HUES6 (cell line): Measurements from ENCODE around the gene PANK4.

Source experiments
- H3K27ac ChIP-seq: 2 replicates; pipeline ENCODE4 v1.7.0; 2013; ENCODE audit warnings: low read depth, mild to moderate bottlenecking, low read length, inconsistent platforms
- H3K27me3 ChIP-seq: 2 replicates; pipeline ENCODE4 v1.6.1; 2013; ENCODE audit warnings: low read length; ENCODE audit not compliant: control insufficient read depth, insufficient read depth
- H3K36me3 ChIP-seq: 2 replicates; pipeline ENCODE4 v1.6.1; 2013; ENCODE audit warnings: low read length; ENCODE audit not compliant: control insufficient read depth, insufficient read depth
- H3K4me1 ChIP-seq: 2 replicates; pipeline ENCODE4 v1.6.1; 2013; ENCODE audit warnings: low read length; ENCODE audit not compliant: control insufficient read depth, insufficient read depth
- H3K4me3 ChIP-seq: 2 replicates; pipeline ENCODE4 v1.5.1; 2013; ENCODE audit warnings: low read depth, low read length
- H3K9ac ChIP-seq: one replicate; pipeline ENCODE4 v1.6.1; 2013; ENCODE audit warnings: mild to moderate bottlenecking, low read length
- H3K9me3 ChIP-seq: 2 replicates; pipeline ENCODE4 v1.6.1; 2013; ENCODE audit warnings: low read depth, low read length; ENCODE audit not compliant: control insufficient read depth, insufficient read depth

PANK4 gene

DNA sequence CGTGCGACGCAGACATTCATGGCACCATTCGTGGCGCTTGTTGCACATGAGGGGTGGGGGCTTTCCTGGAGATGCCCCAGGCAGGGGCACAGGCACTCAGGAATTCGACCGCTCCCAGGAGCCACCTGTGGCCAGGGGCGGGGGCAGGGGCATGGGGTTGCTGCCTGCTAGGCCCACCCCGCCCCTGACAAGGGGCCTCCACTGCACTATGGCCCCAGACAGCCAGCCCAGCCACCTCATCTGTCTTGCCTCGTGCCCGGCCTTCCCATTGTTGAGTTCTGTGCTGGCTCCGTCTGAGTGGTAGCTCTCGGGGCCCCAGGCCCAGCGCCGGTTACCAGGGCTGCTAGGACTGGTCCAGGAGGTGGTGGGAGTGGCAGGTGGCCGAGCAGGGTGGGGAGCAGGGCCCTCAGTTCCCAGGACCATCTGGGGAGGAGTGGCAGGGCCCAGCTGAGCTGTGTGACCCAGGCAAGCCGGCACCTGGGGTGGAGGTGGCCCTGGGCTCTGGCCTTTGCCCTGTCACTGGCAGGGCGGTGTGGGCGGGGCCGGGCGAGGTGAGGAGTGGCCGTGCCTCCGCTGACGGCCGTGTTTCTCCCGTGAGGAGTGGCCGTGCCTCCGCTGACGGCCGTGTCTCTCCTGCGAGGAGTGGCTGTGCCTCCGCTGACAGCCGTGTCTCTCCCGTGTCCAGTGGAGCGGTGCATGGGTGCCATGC lies 48.5 kb downstream of the PANK4 start:
- Histone ChIP-seq H3K27ac (no peak overlapping the region), H3K27me3 (no peaks in the 10 kb centered on the region; the same call in 1 of the 2 replicates), H3K4me3 (no peak overlapping the region)

DNA sequence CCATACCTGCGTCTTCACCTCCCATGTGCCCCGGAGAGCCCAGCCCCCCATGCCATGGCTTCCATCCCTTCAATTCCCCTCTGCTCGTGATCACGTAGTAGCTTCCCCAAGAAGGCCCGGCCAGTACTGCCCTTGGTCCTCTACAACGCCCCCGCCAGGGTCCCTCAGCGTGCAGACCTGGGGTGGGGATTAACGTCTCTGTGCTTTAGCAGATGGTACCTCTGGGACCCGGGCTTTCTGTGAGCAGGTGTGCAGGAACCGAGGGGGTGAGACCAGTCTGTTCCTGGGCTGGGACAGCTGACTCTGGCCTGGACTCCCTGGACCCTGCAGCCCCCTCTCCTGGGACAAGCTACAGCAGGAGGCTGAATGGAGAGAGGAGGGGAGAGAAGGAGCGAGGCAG lies 49.1 kb downstream of the PANK4 start:
- H3K36me3 ChIP-seq, result no peaks in the 10 kb centered on the region
- no peaks in the 10 kb centered on the region; the same call in 1 of the 2 replicates for H3K27me3 ChIP-seq
- peaks cover 9% of the 10 kb centered on the region; the same call in 1 of the 2 replicates for H3K4me1 ChIP-seq
- H3K27ac ChIP-seq, result no peak overlapping the region
- H3K9me3 ChIP-seq, result no peaks in the 10 kb centered on the region
- no peak overlapping the region for H3K9ac ChIP-seq
- H3K4me3 ChIP-seq, result no peak overlapping the region

More for the DNA sequence above, 48.5 kb downstream of the PANK4 start:
- Histone ChIP-seq H3K4me1 (peaks cover 9% of the 10 kb centered on the region; the same call in 1 of the 2 replicates), H3K36me3 (no peaks in the 10 kb centered on the region), H3K9ac (no peak overlapping the region), H3K9me3 (no peaks in the 10 kb centered on the region)

DNA sequence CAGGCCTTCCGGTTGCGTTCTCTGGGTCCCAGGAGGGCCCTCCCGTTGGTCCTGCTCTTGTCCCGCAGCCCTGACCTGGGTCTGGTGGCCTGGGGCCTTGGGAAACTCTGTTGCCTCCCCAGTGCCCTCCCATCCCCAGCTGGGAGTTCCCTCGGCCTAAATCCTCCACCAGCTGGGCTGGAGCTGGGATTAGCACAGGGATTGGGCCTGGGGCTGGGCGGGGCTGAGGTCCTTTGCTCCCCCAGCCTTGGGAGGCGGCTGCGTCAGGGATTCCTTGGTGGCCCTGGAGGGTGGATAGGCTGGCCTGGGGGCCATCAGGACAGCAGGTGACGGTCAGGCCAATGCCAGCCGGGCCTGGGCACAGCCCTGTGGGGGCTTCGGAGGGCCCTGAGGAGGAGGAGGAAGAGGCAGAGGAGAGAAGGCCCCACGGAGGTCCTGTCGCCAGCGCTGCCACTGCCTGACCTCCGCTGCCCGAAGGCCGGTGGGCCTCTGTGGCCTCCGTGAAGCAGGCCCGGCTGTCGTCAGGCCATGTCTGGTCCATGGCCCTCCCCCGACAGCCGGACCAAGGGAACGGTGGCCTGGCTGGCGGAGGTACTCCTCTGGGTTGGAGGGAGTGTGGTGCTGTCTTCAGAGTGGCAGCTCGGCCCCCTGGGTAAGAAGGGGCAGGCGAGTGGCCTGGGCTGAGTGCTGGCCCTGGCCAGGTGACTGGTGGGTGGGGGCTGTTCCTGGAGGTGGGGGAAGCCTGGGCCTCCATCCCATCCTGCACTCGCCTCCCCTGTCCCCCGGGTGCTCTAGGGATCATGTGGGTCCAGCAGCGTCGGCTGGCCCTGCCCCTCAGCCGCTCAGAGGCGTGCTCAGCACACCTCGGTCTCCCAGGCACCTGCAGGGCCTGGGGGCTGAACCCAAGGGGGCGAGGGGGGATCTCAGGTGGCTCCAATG lies 50.1 kb downstream of the PANK4 start, which contains the start of gene PLCH2:
TSS of gene PLCH2 (plus strand) at position 229 of the 939 bp plus-strand sequence. CDS start at position 529, 300 bp downstream.
- H3K4me3 ChIP-seq, result no peak within 1 kb of the TSS
- no peak within 1 kb of the TSS for H3K27ac ChIP-seq
- no peaks in the 10 kb centered on the region for H3K9me3 ChIP-seq
- H3K27me3 ChIP-seq, result no peaks in the 10 kb centered on the region; the same call in 1 of the 2 replicates
- no peaks in the 10 kb centered on the region for H3K36me3 ChIP-seq
- peaks cover 9% of the 10 kb centered on the region; the same call in 1 of the 2 replicates for H3K4me1 ChIP-seq
- H3K9ac ChIP-seq, result peak within 1 kb of the TSS; percentile 19

DNA sequence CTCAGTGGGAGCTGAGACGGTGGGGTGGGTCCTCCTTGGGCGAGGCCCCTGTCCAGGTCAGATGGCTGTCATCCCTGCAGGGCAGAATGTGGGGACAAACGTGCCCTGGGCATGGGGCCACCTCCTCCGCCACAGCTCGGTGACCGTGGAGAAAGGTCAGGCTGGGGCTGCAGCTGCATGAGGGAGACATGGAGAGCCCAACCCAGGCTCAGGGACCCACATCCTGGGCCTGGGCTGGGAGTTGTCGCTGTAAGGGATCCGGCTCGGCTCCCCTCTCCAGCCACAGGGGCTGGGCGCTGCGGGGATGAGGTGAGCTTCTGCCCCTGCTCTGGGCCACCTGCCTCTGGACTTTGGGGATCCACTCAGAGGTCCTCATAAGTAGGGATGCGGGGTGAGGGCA lies 50.8 kb downstream of the PANK4 start:
- no peaks in the 10 kb centered on the region for H3K36me3 ChIP-seq
- H3K27me3 ChIP-seq, result no peaks in the 10 kb centered on the region; the same call in 1 of the 2 replicates
- H3K9me3 ChIP-seq, result no peaks in the 10 kb centered on the region
- H3K4me3 ChIP-seq, result no peak overlapping the region
- peak overlapping the region; percentile 19 for H3K9ac ChIP-seq
- no peak overlapping the region for H3K27ac ChIP-seq
- peaks cover 9% of the 10 kb centered on the region; the same call in 1 of the 2 replicates for H3K4me1 ChIP-seq

DNA sequence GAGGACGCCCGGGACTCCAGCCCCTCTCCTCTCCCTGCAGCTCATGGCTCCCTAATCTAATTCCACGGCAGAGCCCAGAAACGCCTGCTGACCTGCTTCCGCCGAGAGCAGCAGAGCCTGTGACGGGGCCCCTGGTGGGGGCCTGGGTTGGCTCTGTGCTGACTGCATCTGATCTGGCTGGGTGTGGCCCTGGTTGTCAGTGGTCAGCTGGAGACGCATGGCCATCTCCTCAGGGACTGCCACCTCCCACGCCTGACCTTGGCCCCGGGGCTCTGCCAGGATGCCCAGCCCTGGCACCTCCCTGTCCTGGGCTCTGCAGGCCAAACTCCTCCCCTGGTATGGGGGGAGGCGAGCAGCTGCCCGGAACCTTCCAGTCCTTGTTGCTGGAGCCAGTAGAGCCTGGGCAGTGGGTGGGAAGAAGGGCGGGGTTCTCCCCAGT lies 51.4 kb downstream of the PANK4 start:
- Histone ChIP-seq H3K36me3 (no peaks in the 10 kb centered on the region), H3K9me3 (no peaks in the 10 kb centered on the region), H3K27ac (no peak overlapping the region), H3K27me3 (no peaks in the 10 kb centered on the region; the same call in 1 of the 2 replicates), H3K4me3 (no peak overlapping the region), H3K4me1 (peaks cover 9% of the 10 kb centered on the region; the same call in 1 of the 2 replicates), H3K9ac (no peak overlapping the region)

DNA sequence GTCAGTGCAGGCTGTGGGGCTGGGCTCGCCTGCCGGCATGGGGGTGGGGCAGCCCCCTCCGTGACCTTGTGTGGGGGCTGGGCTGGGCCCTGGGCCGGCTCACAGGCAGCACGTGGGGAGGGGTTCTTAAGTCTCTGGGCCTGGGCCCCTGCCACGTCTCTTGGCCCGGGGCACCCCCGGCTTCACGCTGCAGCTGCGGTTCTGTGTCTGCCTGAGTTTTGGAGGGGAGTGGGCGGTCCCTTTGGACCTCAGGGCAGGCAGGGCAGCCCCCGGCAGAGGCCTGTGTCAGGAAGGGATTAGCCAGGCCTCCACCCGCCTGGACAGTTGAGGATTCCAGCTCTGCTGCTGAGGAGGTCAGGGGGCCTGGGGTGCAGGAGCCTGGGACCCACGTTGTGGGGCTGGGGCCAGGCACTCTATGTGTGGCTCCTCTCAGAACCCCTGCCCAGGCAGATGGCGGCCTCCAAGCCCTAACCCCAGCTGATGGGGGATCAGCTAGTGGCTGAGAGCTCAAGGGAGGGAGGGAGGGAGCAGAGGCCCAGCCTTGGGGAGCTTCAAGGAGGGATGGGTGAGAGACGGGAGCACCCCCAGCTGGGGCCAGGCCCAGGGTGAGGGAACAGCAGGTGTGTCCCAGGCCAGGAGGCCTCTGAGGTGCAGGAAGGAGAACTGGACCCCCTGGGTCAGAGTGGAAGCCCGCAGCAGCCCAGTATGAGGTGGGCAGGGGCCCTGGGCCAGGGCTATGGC lies 52.1 kb downstream of the PANK4 start:
- peak overlapping the region; percentile 62; the same call in 1 of the 2 replicates for H3K27ac ChIP-seq

DNA sequence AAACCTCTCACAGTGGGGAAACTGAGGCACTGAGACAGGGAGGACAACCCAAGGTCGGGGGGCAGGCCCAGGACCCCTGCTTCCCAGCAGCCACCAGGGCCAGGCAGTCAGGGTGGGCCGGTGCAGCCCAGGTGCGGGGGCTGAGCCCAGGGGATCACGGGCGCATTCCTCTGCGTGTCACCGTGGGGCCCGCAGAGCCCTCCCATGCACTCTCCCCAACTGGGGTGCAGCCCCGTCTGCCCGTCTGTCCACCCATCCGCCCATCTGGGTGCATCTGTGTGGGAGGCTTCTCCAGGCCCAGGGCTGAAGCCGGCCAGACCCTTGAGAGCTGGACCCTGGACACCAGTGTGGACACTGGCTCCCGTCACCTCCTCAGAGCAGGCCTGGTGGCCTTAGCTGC lies 53.2 kb downstream of the PANK4 start:
- Histone ChIP-seq H3K4me3 (no peak overlapping the region), H3K27ac (no peak overlapping the region), H3K9me3 (no peaks in the 10 kb centered on the region), H3K27me3 (peaks cover 11% of the 10 kb centered on the region), H3K9ac (no peak overlapping the region), H3K36me3 (no peaks in the 10 kb centered on the region), H3K4me1 (peaks cover 11% of the 10 kb centered on the region; the same call in 1 of the 2 replicates)

More for the DNA sequence above, 52.1 kb downstream of the PANK4 start:
- H3K9ac ChIP-seq, result no peak overlapping the region
- peaks cover 9% of the 10 kb centered on the region; the same call in 1 of the 2 replicates for H3K4me1 ChIP-seq
- H3K4me3 ChIP-seq, result no peak overlapping the region
- H3K9me3 ChIP-seq, result no peaks in the 10 kb centered on the region
- H3K36me3 ChIP-seq, result no peaks in the 10 kb centered on the region
- H3K27me3 ChIP-seq, result peaks cover under 1% of the 10 kb centered on the region; the same call in 1 of the 2 replicates

DNA sequence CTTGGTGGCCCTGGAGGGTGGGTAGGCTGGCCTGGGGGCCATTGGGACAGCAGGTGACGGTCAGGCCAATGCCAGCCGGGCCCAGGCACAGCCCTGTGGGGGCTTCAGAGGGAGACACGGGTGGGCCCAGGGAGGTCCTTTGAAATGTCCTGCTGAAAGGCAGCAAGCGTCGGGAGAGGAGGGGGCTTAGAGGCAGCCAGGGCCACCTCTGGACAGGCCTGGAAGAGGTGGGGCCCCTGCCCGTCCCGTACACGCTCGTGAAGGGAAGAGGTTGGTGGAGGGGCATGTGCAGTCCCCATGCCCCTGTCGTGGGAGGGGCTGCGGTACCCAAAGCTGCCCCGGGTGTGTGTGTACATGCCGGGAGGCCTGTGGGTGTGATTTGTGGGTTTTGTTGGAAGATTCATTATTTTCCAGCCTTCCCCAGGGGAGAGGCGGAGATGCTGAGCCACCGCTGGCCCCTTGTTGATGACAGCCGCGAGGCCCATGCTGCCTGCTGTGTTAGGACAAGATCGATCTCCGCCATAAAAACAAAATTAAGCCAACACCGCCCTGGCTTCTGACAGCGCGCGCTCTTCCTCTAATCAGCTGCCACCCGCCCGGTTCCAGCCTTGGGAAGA lies 53.7 kb downstream of the PANK4 start:
- Histone ChIP-seq H3K9me3 (no peaks in the 10 kb centered on the region), H3K9ac (no peak overlapping the region), H3K27me3 (peaks cover 12% of the 10 kb centered on the region), H3K36me3 (no peaks in the 10 kb centered on the region), H3K4me1 (peaks cover 12% of the 10 kb centered on the region; the same call in 1 of the 2 replicates), H3K27ac (no peak overlapping the region), H3K4me3 (no peak overlapping the region)

DNA sequence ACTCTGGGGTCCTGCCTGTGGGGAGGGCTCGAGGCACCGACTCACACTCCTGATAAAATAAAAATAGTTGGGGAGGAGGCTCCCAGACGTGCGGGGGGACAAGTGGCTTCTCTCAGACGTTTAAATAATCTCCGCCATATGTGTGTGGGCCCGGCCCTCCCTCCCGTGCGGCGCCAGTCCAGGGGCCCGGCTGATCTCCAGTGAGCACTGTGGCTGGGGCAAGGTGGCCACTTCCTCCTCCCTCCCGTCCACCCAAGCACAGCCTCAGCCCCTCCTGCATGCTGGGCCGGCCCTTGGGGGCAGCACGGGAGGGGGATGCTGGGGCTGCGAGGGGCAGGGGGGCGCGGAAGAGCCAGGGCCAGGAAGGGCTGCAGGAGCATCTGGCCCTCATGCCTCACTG lies 54.3 kb downstream of the PANK4 start:
- H3K9me3 ChIP-seq, result no peaks in the 10 kb centered on the region
- H3K4me3 ChIP-seq, result no peak overlapping the region
- H3K36me3 ChIP-seq, result no peaks in the 10 kb centered on the region
- no peak overlapping the region for H3K27ac ChIP-seq
- H3K4me1 ChIP-seq, result peaks cover 12% of the 10 kb centered on the region; the same call in 1 of the 2 replicates
- H3K27me3 ChIP-seq, result peaks cover 12% of the 10 kb centered on the region
- no peak overlapping the region for H3K9ac ChIP-seq

DNA sequence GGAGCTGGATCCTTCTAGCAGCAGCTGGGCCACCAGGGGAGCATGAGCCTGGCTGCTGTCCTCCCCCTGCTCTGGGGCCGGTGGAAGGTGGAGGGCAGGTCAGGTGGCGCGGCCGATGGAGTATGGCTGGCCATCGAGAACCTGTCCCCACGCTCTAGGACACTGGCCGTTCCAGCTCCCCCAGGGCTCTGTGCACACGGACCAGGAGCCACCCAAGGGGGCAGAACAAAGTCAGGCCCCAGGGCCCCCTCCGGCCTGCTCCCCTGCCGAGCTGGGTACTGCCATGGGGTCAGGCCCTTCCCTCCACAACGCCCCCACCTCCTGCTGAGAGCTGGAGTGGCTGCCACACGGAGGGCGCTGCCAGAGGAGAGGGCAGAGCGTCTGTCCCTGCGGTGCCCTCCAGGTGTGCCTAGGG lies 54.8 kb downstream of the PANK4 start:
- Histone ChIP-seq H3K4me1 (peaks cover 12% of the 10 kb centered on the region; the same call in 1 of the 2 replicates), H3K36me3 (no peaks in the 10 kb centered on the region), H3K27ac (no peak overlapping the region), H3K4me3 (no peak overlapping the region), H3K27me3 (peaks cover 12% of the 10 kb centered on the region), H3K9me3 (no peaks in the 10 kb centered on the region), H3K9ac (no peak overlapping the region)
